Activated CD4-positive, alpha-beta memory T cell treated with anti-CD3 and anti-CD28 coated beads, Interleukin-2, amount 10 ng/mL, durations not matched to agents 7 days and 5 days (primary cell): ENCODE data around the gene TRIO. TPM values are rescaled to one million over a fixed set of nuclear protein-coding genes. Genes with fewer than 3 reads are reported as not detected.

Experiments
- CTCF ChIA-PET: fragments of 350-600 bp; sonication (Branson Sonifier 250); formaldehyde crosslinking; loops from one replicate; lab custom pipeline; 2021; ENCODE audit warnings: antibody characterized with exemption, inconsistent platforms; lab: Charles Lee
- POLR2A ChIA-PET: fragments of 350-600 bp; sonication (Branson Sonifier 250); formaldehyde crosslinking; loops from one replicate; lab custom pipeline; 2021; ENCODE audit warnings: antibody characterized with exemption; lab: Charles Lee
- DNase-seq: peaks from one replicate; pipeline ENCODE4 v3.0.0-alpha.2; 2020
- H3K27ac Mint-ChIP-seq: one replicate; pipeline ENCODE4 v1.8.0; 2021; ENCODE audit warnings: mild to moderate bottlenecking, mixed read lengths
- H3K27me3 Mint-ChIP-seq: one replicate; pipeline ENCODE4 v1.8.0; 2021; ENCODE audit warnings: mixed read lengths
- H3K36me3 Mint-ChIP-seq: one replicate; pipeline ENCODE4 v1.8.0; 2021; ENCODE audit warnings: low read depth, mixed read lengths
- H3K4me1 Mint-ChIP-seq: one replicate; pipeline ENCODE4 v1.8.0; 2021; ENCODE audit warnings: mixed read lengths
- H3K4me3 Mint-ChIP-seq: one replicate; pipeline ENCODE4 v1.8.0; 2021; ENCODE audit warnings: mild to moderate bottlenecking, mixed read lengths
- H3K9me3 Mint-ChIP-seq: one replicate; pipeline ENCODE4 v1.8.0; 2021; ENCODE audit warnings: mixed read lengths
- total RNA-seq, 2 experiments: library from RNA; stranded (reverse); gene quantifications; one replicate each; pipeline ENCODE4 v1.2.3, GENCODE V29; 2021

TRIO gene
- total RNA-seq, 2 experiments from 2014 or later, result 8.1 to 8.3 TPM

GRCh38 chr5:14508046-14508445, 364.9 kb downstream of the TRIO start:
- ChIA-PET POLR2A (no interaction called here), CTCF (interaction anchor here (1.1 kb wide), 1 partner anchor 140 kb away, joined by 3 read pairs; no protein-coding TSS in a partner anchor)
- Mint-ChIP-seq H3K4me1 (no peaks in the 10 kb centered on the region), H3K4me3 (no peak overlapping the region), H3K9me3 (no peaks in the 10 kb centered on the region), H3K36me3 (no peaks in the 10 kb centered on the region), H3K27me3 (no peaks in the 10 kb centered on the region), H3K27ac (no peak overlapping the region)
- no peak for DNase-seq

DNA sequence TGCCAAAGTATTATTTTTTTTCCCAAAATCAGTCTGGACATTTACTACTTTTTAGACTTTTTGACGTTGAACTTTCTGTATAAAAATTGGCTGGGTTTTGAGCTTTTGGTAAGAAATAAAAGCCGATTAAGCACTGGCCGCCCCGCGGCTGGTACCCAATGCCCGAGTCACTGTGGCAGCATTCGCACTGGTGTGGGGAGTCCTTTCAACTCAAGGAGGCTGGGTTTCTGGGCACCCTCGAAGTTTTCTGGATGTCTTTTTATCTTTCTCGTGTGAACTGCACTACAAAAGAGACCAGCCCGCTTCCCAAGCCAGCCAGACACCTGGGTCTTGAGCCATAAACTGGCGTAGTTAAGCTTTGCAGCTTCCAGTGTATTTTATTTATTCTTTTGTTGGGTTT, 366.4 kb downstream of the TRIO start:
- H3K36me3 Mint-ChIP-seq, result no peaks in the 10 kb centered on the region
- CTCF ChIA-PET, result interaction anchor here (2.2 kb wide), 1 partner anchor 139 kb away, joined by 7 read pairs; no protein-coding TSS in a partner anchor
- POLR2A ChIA-PET, result no interaction called here

DNA sequence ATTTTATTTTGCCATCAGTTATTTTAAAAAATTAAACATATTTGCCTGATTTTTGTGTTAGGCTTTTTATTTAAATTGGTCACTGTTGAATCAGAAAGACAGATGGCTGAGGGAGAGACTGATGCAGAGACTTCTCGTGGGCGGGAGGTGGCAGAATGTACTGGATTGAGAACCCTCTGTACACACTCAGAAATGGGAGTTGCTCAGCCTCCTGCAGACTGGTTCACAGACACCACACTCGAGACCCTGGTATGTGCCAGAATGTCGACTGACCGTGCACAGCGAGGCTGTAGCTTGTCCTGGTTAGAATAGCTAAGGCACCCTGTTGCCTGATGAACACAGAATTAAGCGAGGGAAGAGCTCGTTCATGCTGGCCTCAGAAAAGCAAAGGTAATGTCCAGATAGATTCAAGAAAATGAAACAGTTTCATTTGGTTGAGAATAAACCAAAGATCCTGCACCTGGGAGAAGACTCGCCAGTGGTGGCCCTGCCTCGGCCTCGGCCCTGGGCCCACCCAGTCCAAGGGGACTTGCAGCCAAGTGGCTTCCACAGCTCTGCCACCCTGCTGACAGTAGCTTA, 367.1 kb downstream of the TRIO start:
- DNase-seq, result no peak
- ChIA-PET CTCF (interaction anchor here (2.2 kb wide), 1 partner anchor 138 kb away, joined by 7 read pairs; no protein-coding TSS in a partner anchor), POLR2A (no interaction called here)
- H3K27me3 Mint-ChIP-seq, result peaks cover 2% of the 10 kb centered on the region
- H3K9me3 Mint-ChIP-seq, result no peaks in the 10 kb centered on the region
- H3K4me3 Mint-ChIP-seq, result no peak overlapping the region
- no peaks in the 10 kb centered on the region for H3K4me1 Mint-ChIP-seq
- no peaks in the 10 kb centered on the region for H3K36me3 Mint-ChIP-seq
- H3K27ac Mint-ChIP-seq, result no peak overlapping the region

More for the DNA sequence above, 366.4 kb downstream of the TRIO start:
- DNase-seq, result no peak
- no peaks in the 10 kb centered on the region for H3K9me3 Mint-ChIP-seq
- H3K27ac Mint-ChIP-seq, result no peak overlapping the region
- H3K4me1 Mint-ChIP-seq, result no peaks in the 10 kb centered on the region
- peaks cover 2% of the 10 kb centered on the region for H3K27me3 Mint-ChIP-seq
- H3K4me3 Mint-ChIP-seq, result no peak overlapping the region

GRCh38 chr5:14510880-14511279, 367.7 kb downstream of the TRIO start:
- Mint-ChIP-seq H3K27me3 (peaks cover 2% of the 10 kb centered on the region), H3K4me1 (no peaks in the 10 kb centered on the region), H3K4me3 (no peak overlapping the region), H3K27ac (no peak overlapping the region), H3K36me3 (no peaks in the 10 kb centered on the region), H3K9me3 (peaks cover 3% of the 10 kb centered on the region)
- CTCF ChIA-PET, result interaction anchor here (2.2 kb wide), 1 partner anchor 138 kb away, joined by 7 read pairs; no protein-coding TSS in a partner anchor
- POLR2A ChIA-PET, result no interaction called here
- no peak for DNase-seq

DNA sequence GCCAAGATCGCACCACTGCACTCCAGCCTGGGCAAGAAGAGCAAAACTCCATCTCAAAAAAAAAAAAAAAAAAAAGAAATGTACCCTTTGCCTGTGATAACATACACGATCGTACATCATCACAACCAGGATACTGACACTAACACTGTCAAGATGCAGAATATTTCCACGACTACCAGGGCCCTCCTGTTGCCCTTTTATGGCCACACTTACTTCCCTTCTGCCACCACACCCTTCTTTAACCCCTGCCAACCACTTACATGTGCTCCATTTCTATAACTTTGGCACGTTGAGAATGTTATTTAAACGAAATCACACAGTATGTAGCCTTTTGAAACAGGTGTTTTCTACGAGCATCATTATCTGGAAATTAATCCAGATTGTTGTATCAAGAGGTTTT, 369.4 kb downstream of the TRIO start:
- ChIA-PET CTCF (no interaction called here), POLR2A (no interaction called here)
- H3K27ac Mint-ChIP-seq, result no peak overlapping the region
- peaks cover 2% of the 10 kb centered on the region for H3K27me3 Mint-ChIP-seq
- no peaks in the 10 kb centered on the region for H3K4me1 Mint-ChIP-seq
- no peak for DNase-seq
- H3K9me3 Mint-ChIP-seq, result peaks cover 5% of the 10 kb centered on the region
- H3K36me3 Mint-ChIP-seq, result no peaks in the 10 kb centered on the region
- H3K4me3 Mint-ChIP-seq, result no peak overlapping the region

- Mint-ChIP-seq H3K4me3 (no peak overlapping the region), H3K27me3 (peaks cover 2% of the 10 kb centered on the region), H3K36me3 (no peaks in the 10 kb centered on the region), H3K27ac (no peak overlapping the region), H3K9me3 (peaks cover 5% of the 10 kb centered on the region), H3K4me1 (no peaks in the 10 kb centered on the region)
- POLR2A ChIA-PET, result no interaction called here
- no peak for DNase-seq
- CTCF ChIA-PET, result no interaction called here
Measured at GRCh38 chr5:14513266-14513665, 370.1 kb downstream of the TRIO start.

GRCh38 chr5:14516901-14517300, 373.8 kb downstream of the TRIO start:
- ChIA-PET CTCF (no interaction called here), POLR2A (no interaction called here)
- Mint-ChIP-seq H3K36me3 (no peaks in the 10 kb centered on the region), H3K27me3 (peaks cover 6% of the 10 kb centered on the region), H3K4me3 (no peak overlapping the region), H3K4me1 (no peaks in the 10 kb centered on the region), H3K27ac (no peak overlapping the region), H3K9me3 (peaks cover 9% of the 10 kb centered on the region)
- DNase-seq, result no peak

GRCh38 chr5:14518638-14519037, 375.5 kb downstream of the TRIO start:
- Mint-ChIP-seq H3K9me3 (peaks cover 9% of the 10 kb centered on the region), H3K36me3 (no peaks in the 10 kb centered on the region), H3K27ac (no peak overlapping the region), H3K4me3 (no peak overlapping the region), H3K4me1 (no peaks in the 10 kb centered on the region), H3K27me3 (peaks cover 6% of the 10 kb centered on the region)
- CTCF ChIA-PET, result no interaction called here
- POLR2A ChIA-PET, result no interaction called here
- DNase-seq, result no peak

GRCh38 chr5:14521748-14522147, 378.6 kb downstream of the TRIO start:
- DNase-seq, result no peak
- H3K9me3 Mint-ChIP-seq, result peaks cover 4% of the 10 kb centered on the region
- ChIA-PET POLR2A (no interaction called here), CTCF (interaction anchor here (0.7 kb wide), 1 partner anchor 271 kb away, joined by 3 read pairs; no protein-coding TSS in a partner anchor)
- no peak overlapping the region for H3K27ac Mint-ChIP-seq
- H3K36me3 Mint-ChIP-seq, result no peaks in the 10 kb centered on the region
- peaks cover 5% of the 10 kb centered on the region for H3K27me3 Mint-ChIP-seq
- H3K4me3 Mint-ChIP-seq, result no peak overlapping the region
- no peaks in the 10 kb centered on the region for H3K4me1 Mint-ChIP-seq

GRCh38 chr5:14522721-14523120, 379.6 kb downstream of the TRIO start:
- peaks cover 5% of the 10 kb centered on the region for H3K27me3 Mint-ChIP-seq
- H3K4me3 Mint-ChIP-seq, result no peak overlapping the region
- DNase-seq, result no peak
- CTCF ChIA-PET, result no interaction called here
- H3K36me3 Mint-ChIP-seq, result no peaks in the 10 kb centered on the region
- no peak overlapping the region for H3K27ac Mint-ChIP-seq
- no peaks in the 10 kb centered on the region for H3K4me1 Mint-ChIP-seq
- H3K9me3 Mint-ChIP-seq, result peaks cover 4% of the 10 kb centered on the region
- POLR2A ChIA-PET, result no interaction called here

DNA sequence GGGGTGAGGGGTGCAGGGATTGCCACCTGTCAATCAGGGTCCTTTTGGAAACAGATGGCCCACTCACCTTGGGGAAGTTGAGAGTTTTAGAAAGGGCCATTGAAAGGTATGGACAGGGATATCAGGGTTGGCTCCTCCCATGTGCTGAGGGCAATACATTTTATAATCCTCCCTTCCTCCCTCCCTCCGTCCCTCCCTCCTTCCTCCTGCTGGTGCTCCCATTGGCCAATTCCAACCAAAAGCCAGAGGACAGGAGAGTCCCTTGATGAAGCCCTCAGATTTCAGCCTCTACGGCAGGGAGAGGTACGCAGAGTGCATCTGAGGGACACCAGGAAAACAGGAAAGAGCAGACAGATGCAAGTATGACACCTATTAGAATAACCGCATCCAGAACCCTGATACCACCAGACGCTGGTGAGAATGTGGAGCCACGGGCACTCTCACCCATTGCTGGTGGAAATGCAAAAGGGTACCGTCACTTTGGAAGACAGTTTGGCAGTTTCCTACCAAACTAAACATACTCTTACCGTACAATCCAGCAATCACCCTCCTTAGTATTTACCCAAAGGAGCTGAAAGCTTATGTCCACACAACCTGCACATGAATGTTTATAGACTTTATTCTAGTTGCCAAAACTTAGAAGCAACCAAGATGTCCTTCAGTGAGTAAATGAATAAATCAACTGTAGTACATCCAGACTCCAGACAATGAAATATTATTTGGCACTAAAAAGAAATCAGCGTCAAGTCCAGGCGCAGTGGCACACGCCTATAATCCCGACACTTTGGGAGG, 380.3 kb downstream of the TRIO start:
- Mint-ChIP-seq H3K4me1 (no peaks in the 10 kb centered on the region), H3K4me3 (no peak overlapping the region), H3K36me3 (no peaks in the 10 kb centered on the region), H3K9me3 (peaks cover 4% of the 10 kb centered on the region), H3K27me3 (peaks cover 5% of the 10 kb centered on the region), H3K27ac (no peak overlapping the region)
- CTCF ChIA-PET, result no interaction called here
- POLR2A ChIA-PET, result no interaction called here
- no peak for DNase-seq

DNA sequence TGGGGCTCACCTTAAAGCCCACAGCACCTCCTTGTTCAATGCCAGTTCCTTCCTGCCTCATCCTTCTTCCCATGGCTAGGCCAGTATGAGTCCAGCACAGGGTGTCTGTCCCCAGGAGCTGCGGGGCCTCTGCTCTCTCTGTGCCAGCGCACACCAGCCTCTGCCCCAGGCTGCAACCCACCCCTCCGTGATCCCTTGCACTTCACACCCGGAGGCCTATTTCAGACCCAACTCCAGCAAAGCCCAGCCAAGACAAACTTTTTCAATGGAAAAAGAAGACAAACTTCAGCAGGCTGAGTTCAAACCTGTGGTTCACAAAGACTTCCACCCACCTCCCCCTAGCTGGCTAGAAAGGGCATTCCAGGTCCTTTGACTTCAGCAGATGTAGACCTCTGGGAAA, 382.3 kb downstream of the TRIO start:
- no peaks in the 10 kb centered on the region for H3K4me1 Mint-ChIP-seq
- no peaks in the 10 kb centered on the region for H3K36me3 Mint-ChIP-seq
- H3K27ac Mint-ChIP-seq, result no peak overlapping the region
- H3K9me3 Mint-ChIP-seq, result no peaks in the 10 kb centered on the region
- POLR2A ChIA-PET, result no interaction called here
- CTCF ChIA-PET, result interaction anchor here (1.3 kb wide), 1 partner anchor 122 kb away, joined by 3 read pairs; no protein-coding TSS in a partner anchor
- no peak for DNase-seq
- H3K27me3 Mint-ChIP-seq, result peaks cover 5% of the 10 kb centered on the region
- no peak overlapping the region for H3K4me3 Mint-ChIP-seq

GRCh38 chr5:14526493-14526892, 383.4 kb downstream of the TRIO start:
- Mint-ChIP-seq H3K9me3 (no peaks in the 10 kb centered on the region), H3K27me3 (no peaks in the 10 kb centered on the region), H3K4me1 (no peaks in the 10 kb centered on the region), H3K4me3 (no peak overlapping the region), H3K36me3 (no peaks in the 10 kb centered on the region), H3K27ac (no peak overlapping the region)
- ChIA-PET POLR2A (no interaction called here), CTCF (interaction anchor here (1.2 kb wide), 1 partner anchor 121 kb away, joined by 3 read pairs; no protein-coding TSS in a partner anchor)
- DNase-seq, result no peak
